Naive thymus-derived CD4-positive, alpha-beta T cell (primary cell): ENCODE measurements around the gene SCYL1. TPM values are rescaled to one million over a fixed set of nuclear protein-coding genes. Genes with fewer than 3 reads are reported as not detected.

Source experiments
- ATAC-seq: fragments of 150-1000 bp; cut with Tn5 transposase; 2 replicates; pipeline ENCODE4 v1.10.0; 2021; ENCODE audit warnings: mild to moderate bottlenecking, moderate library complexity
- CTCF ChIA-PET: fragments of 350-600 bp; sonication (Branson Sonifier 250); formaldehyde crosslinking; loops from one replicate; lab custom pipeline; 2021; ENCODE audit warnings: antibody characterized with exemption; lab: Charles Lee
- POLR2A ChIA-PET: fragments of 350-600 bp; sonication (Branson Sonifier 250); formaldehyde crosslinking; loops from one replicate; lab custom pipeline; 2021; ENCODE audit warnings: antibody characterized with exemption, inconsistent platforms; lab: Charles Lee
- DNase-seq, 9 donors: peaks; one replicate each; pipeline versions ENCODE4 v3.0.0 to v3.0.0-alpha.2; 2020 to 2022; ENCODE audit warnings: mixed read lengths in 1 of 9
- H3K27ac ChIP-seq: one replicate; pipeline ENCODE4 v1.7.0; 2013; ENCODE audit warnings: mild to moderate bottlenecking, low read depth, low read length, moderate library complexity
- H3K27me3 ChIP-seq, 2 donors: one replicate each; pipeline ENCODE4 v1.7.0; 2013; ENCODE audit warnings: low read length in 2 of 2, mild to moderate bottlenecking in 2 of 2, moderate library complexity in 2 of 2; ENCODE audit not compliant: control insufficient read depth in 2 of 2, insufficient read depth in 2 of 2
- H3K36me3 ChIP-seq, 3 experiments: 1 replicate in 2 of 3; 2 replicates in 1 of 3; pipeline ENCODE4 v1.7.0; 2013; ENCODE audit warnings: low read length in 3 of 3, mild to moderate bottlenecking in 3 of 3, moderate library complexity in 1 of 3; ENCODE audit not compliant: insufficient read depth in 3 of 3, control insufficient read depth in 2 of 3
- H3K4me1 ChIP-seq, 2 donors: one replicate each; pipeline ENCODE4 v1.7.0; 2013; ENCODE audit warnings: low read length in 2 of 2, mild to moderate bottlenecking in 2 of 2, moderate library complexity in 1 of 2; ENCODE audit not compliant: control insufficient read depth in 2 of 2, insufficient read depth in 2 of 2
- H3K4me3 ChIP-seq: 2 replicates; pipeline ENCODE4 v1.7.0; 2013; ENCODE audit warnings: mild to moderate bottlenecking, low read length
- H3K9me3 ChIP-seq, 3 experiments: 1 replicate in 2 of 3; 2 replicates in 1 of 3; pipeline ENCODE4 v1.7.0; 2013; ENCODE audit warnings: low read length in 3 of 3; ENCODE audit not compliant: control insufficient read depth in 2 of 3
- H3K27ac Mint-ChIP-seq, 9 donors: one replicate each; pipeline ENCODE4 v1.8.0; 2020 to 2022; ENCODE audit warnings: mixed read lengths in 9 of 9, mild to moderate bottlenecking in 8 of 9, moderate library complexity in 5 of 9, inconsistent platforms in 2 of 9
- H3K27me3 Mint-ChIP-seq, 5 donors: one replicate each; pipeline ENCODE4 v1.8.0; 2021 to 2022; ENCODE audit warnings: mixed read lengths in 5 of 5, mild to moderate bottlenecking in 1 of 5
- H3K36me3 Mint-ChIP-seq, 5 donors: one replicate each; pipeline ENCODE4 v1.8.0; 2020 to 2022; ENCODE audit warnings: mixed read lengths in 5 of 5, mild to moderate bottlenecking in 3 of 5, inconsistent platforms in 1 of 5
- H3K4me1 Mint-ChIP-seq, 7 donors: one replicate each; pipeline ENCODE4 v1.8.0; 2020 to 2022; ENCODE audit warnings: mixed read lengths in 7 of 7, mild to moderate bottlenecking in 3 of 7, inconsistent platforms in 1 of 7
- H3K4me3 Mint-ChIP-seq, 10 donors: one replicate each; pipeline ENCODE4 v1.8.0; 2020 to 2022; ENCODE audit warnings: mild to moderate bottlenecking in 10 of 10, mixed read lengths in 10 of 10, moderate library complexity in 6 of 10, inconsistent platforms in 2 of 10
- H3K9me3 Mint-ChIP-seq, 11 donors: one replicate each; pipeline ENCODE4 v1.8.0; 2020 to 2022; ENCODE audit warnings: mixed read lengths in 11 of 11, mild to moderate bottlenecking in 4 of 11, inconsistent platforms in 1 of 11, moderate library complexity in 1 of 11
- intact Hi-C, 2 donors: fragments of 100-400 bp; cut with micrococcal nuclease; formaldehyde crosslinking; loops; one replicate each; pipeline ENCODE4 v1.15.1; 2023
- polyA plus RNA-seq, 2 donors: library from polyadenylated mRNA; unstranded; fragments of 300-500 nt; fragmentation: Illumina TruSeq; gene quantifications; one replicate each; pipeline ENCODE4 v1.2.3, GENCODE V29; 2021
- total RNA-seq, 6 experiments: library from RNA in 5 of 6; stranded (reverse) in 5 of 6; gene quantifications; 1 replicate in 5 of 6; 2 replicates in 1 of 6; pipeline ENCODE4 v1.2.3 and lab custom pipeline; 2021 to 2026

The SCYL1 gene
- total and polyA plus RNA-seq, 7 experiments from 2014 or later: 27.0 to 79.8 (median 69.1) TPM

GRCh38 chr11:65583589-65583988, 58.7 kb downstream of the SCYL1 start:
- H3K36me3 Mint-ChIP-seq: peaks cover 0 to 17% (median 6%) of the 10 kb centered on the region in 5 donors
- H3K4me3 ChIP-seq: no peak overlapping the region
- POLR2A ChIA-PET: interaction anchor here (0.5 to 1.1 kb wide), 3 partner anchors 8 to 527 kb away, joined by 3 read pairs; partner anchors contain the start of genes EHBP1L1 and PCNX3
- peaks cover 0 to 2% (median 0%) of the 10 kb centered on the region in 11 donors for H3K9me3 Mint-ChIP-seq
- H3K9me3 ChIP-seq: no peaks in the 10 kb centered on the region
- no peak overlapping the region for H3K27ac ChIP-seq
- intact Hi-C loops: no loop called here
- DNase-seq (no peak), ATAC-seq (no peak)
- CTCF ChIA-PET: interaction anchor here (12.7 kb wide), 1 partner anchor 46 kb away, joined by 126 read pairs; no protein-coding TSS in a partner anchor
- peaks cover 8 to 15% of the 10 kb centered on the region in 2 donors for H3K4me1 ChIP-seq
- no peaks in the 10 kb centered on the region for H3K27me3 Mint-ChIP-seq
- peaks cover 15 to 51% (median 37%) of the 10 kb centered on the region in 7 donors for H3K4me1 Mint-ChIP-seq
- H3K36me3 ChIP-seq: peaks cover 10 to 75% (median 17%) of the 10 kb centered on the region in 3 experiments
- peak overlapping the region in 6 of 9 donors; percentile 46 to 77 (median 60) for H3K27ac Mint-ChIP-seq
- no peak overlapping the region for H3K4me3 Mint-ChIP-seq
- no peaks in the 10 kb centered on the region for H3K27me3 ChIP-seq

GRCh38 chr11:65584106-65584505, 59.2 kb downstream of the SCYL1 start:
- Mint-ChIP-seq H3K4me3 (no peak overlapping the region), H3K27ac (peak overlapping the region in 4 of 9 donors; percentile 28 to 73 (median 52)), H3K9me3 (peaks cover 0 to 2% (median 0%) of the 10 kb centered on the region in 11 donors), H3K36me3 (peaks cover 0 to 17% (median 6%) of the 10 kb centered on the region in 5 donors), H3K4me1 (peaks cover 16 to 51% (median 32%) of the 10 kb centered on the region in 7 donors), H3K27me3 (no peaks in the 10 kb centered on the region)
- H3K27me3 ChIP-seq: no peaks in the 10 kb centered on the region
- ChIA-PET POLR2A (interaction anchor here (0.5 to 1.2 kb wide), 3 partner anchors 9 to 526 kb away, joined by 3 to 5 read pairs (median 3); partner anchors contain the start of genes EHBP1L1 and KCNK7), CTCF (interaction anchor here (12.7 kb wide), 1 partner anchor 46 kb away, joined by 126 read pairs; no protein-coding TSS in a partner anchor)
- no peak overlapping the region for H3K27ac ChIP-seq
- no peak for DNase-seq
- no peak overlapping the region for H3K4me3 ChIP-seq
- intact Hi-C loops: no loop called here
- ATAC-seq: no peak
- peaks cover 10 to 70% (median 17%) of the 10 kb centered on the region in 3 experiments for H3K36me3 ChIP-seq
- peaks cover 11 to 16% of the 10 kb centered on the region in 2 donors for H3K4me1 ChIP-seq
- no peaks in the 10 kb centered on the region for H3K9me3 ChIP-seq

DNA sequence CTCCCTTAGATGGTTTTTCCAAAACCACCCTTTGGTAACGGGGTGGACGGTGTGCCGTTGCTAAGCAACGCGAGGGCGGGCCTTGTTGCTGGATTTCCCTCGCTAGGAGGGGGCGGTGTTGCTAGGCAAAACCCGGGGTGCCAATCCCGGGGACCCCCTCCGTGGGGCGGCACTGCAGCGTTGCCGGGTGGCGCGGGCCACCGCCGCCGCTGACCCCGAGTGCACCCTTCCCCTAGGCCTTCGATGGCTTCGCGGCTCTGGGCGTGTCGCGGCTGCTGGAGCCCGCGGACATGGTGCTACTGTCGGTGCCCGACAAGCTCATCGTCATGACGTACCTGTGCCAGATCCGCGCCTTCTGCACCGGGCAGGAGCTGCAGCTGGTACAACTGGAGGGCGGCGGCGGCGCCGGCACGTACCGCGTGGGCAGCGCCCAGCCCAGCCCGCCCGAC, 59.9 kb downstream of the SCYL1 start:
- DNase-seq (no peak), ATAC-seq (no peak)
- no peak overlapping the region for H3K27ac ChIP-seq
- no peak overlapping the region for H3K27ac Mint-ChIP-seq
- no peaks in the 10 kb centered on the region for H3K27me3 ChIP-seq
- H3K4me3 ChIP-seq: no peak overlapping the region
- H3K9me3 ChIP-seq: no peaks in the 10 kb centered on the region
- CTCF ChIA-PET: interaction anchor here (12.7 kb wide), 1 partner anchor 47 kb away, joined by 126 read pairs; no protein-coding TSS in a partner anchor
- H3K4me3 Mint-ChIP-seq: no peak overlapping the region
- intact Hi-C loops: no loop called here
- peaks cover 0 to 2% (median 0%) of the 10 kb centered on the region in 11 donors for H3K9me3 Mint-ChIP-seq
- peaks cover 9 to 69% (median 17%) of the 10 kb centered on the region in 3 experiments for H3K36me3 ChIP-seq
- peaks cover 16 to 53% (median 31%) of the 10 kb centered on the region in 7 donors for H3K4me1 Mint-ChIP-seq
- H3K4me1 ChIP-seq: peaks cover 11 to 16% of the 10 kb centered on the region in 2 donors
- POLR2A ChIA-PET: interaction anchor here (1.2 to 7.2 kb wide), 3 partner anchors 8 to 42 kb away, joined by 5 to 66 read pairs (median 61); partner anchors contain the start of genes EHBP1L1 and KCNK7
- no peaks in the 10 kb centered on the region for H3K27me3 Mint-ChIP-seq
- H3K36me3 Mint-ChIP-seq: peaks cover 0 to 17% (median 6%) of the 10 kb centered on the region in 5 donors

GRCh38 chr11:65585396-65586246, 60.7 kb downstream of the SCYL1 start:
- Mint-ChIP-seq H3K4me3 (no peak overlapping the region), H3K27ac (peak overlapping the region in 4 of 9 donors; percentile 10 to 69 (median 64)), H3K27me3 (no peaks in the 10 kb centered on the region), H3K4me1 (peaks cover 16 to 56% (median 31%) of the 10 kb centered on the region in 7 donors), H3K36me3 (peaks cover 0 to 21% (median 6%) of the 10 kb centered on the region in 5 donors), H3K9me3 (peaks cover 0 to 2% (median 0%) of the 10 kb centered on the region in 11 donors)
- ChIA-PET POLR2A (interaction anchor here (0.7 to 7.2 kb wide), 6 partner anchors 9 to 42 kb away, joined by 4 to 66 read pairs (median 6); partner anchors contain the start of genes EHBP1L1, FAM89B and KCNK7), CTCF (interaction anchor here (0.6 to 12.7 kb wide), 4 partner anchors 9 to 356 kb away, joined by 3 to 126 read pairs (median 20); partner anchors contain the start of gene EHBP1L1)
- intact Hi-C loops: no loop called here
- peaks cover 11 to 16% of the 10 kb centered on the region in 2 donors for H3K4me1 ChIP-seq
- H3K27ac ChIP-seq: no peak overlapping the region
- DNase-seq (no peak), ATAC-seq (no peak)
- H3K4me3 ChIP-seq: no peak overlapping the region
- no peaks in the 10 kb centered on the region for H3K27me3 ChIP-seq
- H3K9me3 ChIP-seq: no peaks in the 10 kb centered on the region
- peaks cover 5 to 69% (median 11%) of the 10 kb centered on the region in 3 experiments for H3K36me3 ChIP-seq

GRCh38 chr11:65586247-65586630, 61.4 kb downstream of the SCYL1 start:
- ATAC-seq (no peak), DNase-seq (no peak)
- Mint-ChIP-seq H3K27me3 (no peaks in the 10 kb centered on the region), H3K9me3 (peaks cover 0 to 2% (median 0%) of the 10 kb centered on the region in 11 donors), H3K27ac (peak overlapping the region in 6 of 9 donors; percentile 61 to 85 (median 68)), H3K4me3 (peak overlapping the region in 1 of 10 donors; percentile 39), H3K4me1 (peaks cover 16 to 57% (median 31%) of the 10 kb centered on the region in 7 donors), H3K36me3 (peaks cover 0 to 22% (median 6%) of the 10 kb centered on the region in 5 donors)
- Histone ChIP-seq H3K27ac (no peak overlapping the region), H3K4me1 (peaks cover 11 to 16% of the 10 kb centered on the region in 2 donors), H3K4me3 (no peak overlapping the region), H3K36me3 (peaks cover 0 to 66% (median 5%) of the 10 kb centered on the region in 3 experiments), H3K27me3 (no peaks in the 10 kb centered on the region), H3K9me3 (no peaks in the 10 kb centered on the region)
- ChIA-PET POLR2A (interaction anchor here (0.7 to 7.2 kb wide), 6 partner anchors 10 to 43 kb away, joined by 3 to 66 read pairs (median 6); partner anchors contain the start of genes EHBP1L1, FAM89B, KCNK7 and PCNX3), CTCF (interaction anchor here (5.2 to 12.7 kb wide), 2 partner anchors 10 to 48 kb away, joined by 36 to 126 read pairs; partner anchors contain the start of gene EHBP1L1)
- intact Hi-C loops: no loop called here
